Vagina (tissue), 2 donors: ENCODE measurements around the gene MIEN1. TPM values are rescaled to one million over a fixed set of nuclear protein-coding genes. Genes with fewer than 3 reads are reported as not detected.

Experiments
- DNase-seq, 2 donors: peaks; one replicate each; pipeline ENCODE4 v3.0.0-alpha.2; 2017; ENCODE audit errors: extremely low spot score in 2 of 2
- H3K27ac ChIP-seq: fragments of 200-600 bp; sonication (generic); one replicate; pipeline ENCODE4 v1.5.1; 2019
- H3K27me3 ChIP-seq: fragments of 200-600 bp; sonication (generic); one replicate; pipeline ENCODE4 v1.5.1; 2019
- H3K36me3 ChIP-seq, 2 donors: fragments of 200-600 bp; sonication (generic); one replicate each; pipeline ENCODE4 v1.5.1; 2017 to 2019
- H3K4me1 ChIP-seq: fragments of 200-600 bp; sonication (generic); one replicate; pipeline ENCODE4 v1.5.1; 2019
- H3K4me3 ChIP-seq, 2 donors: fragments of 200-600 bp; sonication (generic); 1 replicate in 1 of 2; 2 replicates in 1 of 2; pipeline ENCODE4 v1.5.1; 2016 to 2019
- H3K9me3 ChIP-seq: fragments of 200-600 bp; sonication (generic); one replicate; pipeline ENCODE4 v1.5.1; 2019
- POLR2A ChIP-seq, 2 donors: fragments of 450-650 bp; IDR thresholded peaks; one replicate each; pipeline ENCODE4 v1.6.1; 2017; ENCODE audit warnings: antibody characterized with exemption in 2 of 2, mild to moderate bottlenecking in 2 of 2, moderate library complexity in 2 of 2
- POLR2AphosphoS5 ChIP-seq, 2 donors: sonication (generic); formaldehyde crosslinking; IDR thresholded peaks; one replicate each; pipeline ENCODE4 v1.9.0; 2017; ENCODE audit warnings: antibody characterized with exemption in 2 of 2, mild to moderate bottlenecking in 2 of 2, low read depth in 1 of 2; ENCODE audit not compliant: insufficient read depth in 1 of 2
- intact Hi-C: fragments of 100-400 bp; cut with DNase I; formaldehyde crosslinking; loops from one replicate; pipeline ENCODE4 v1.15.1; 2023
- total RNA-seq: library from RNA; depleted of rRNA; stranded (reverse); fragments of >200 nt; gene quantifications from one replicate; pipeline ENCODE4 v1.2.3, GENCODE V29; 2016
- TF ChIP-seq, protein P1 (sequence below), 3 experiments: fragments of 450-650 bp in 2 of 3; fragments of 200-600 bp in 1 of 3; sonication (generic) in 1 of 3; IDR thresholded peaks; one replicate each; pipeline ENCODE4 v1.5.1; 2017 to 2019; ENCODE audit warnings: antibody characterized with exemption in 3 of 3, mild to moderate bottlenecking in 2 of 3, moderate library complexity in 2 of 3

Gene MIEN1, protein sequence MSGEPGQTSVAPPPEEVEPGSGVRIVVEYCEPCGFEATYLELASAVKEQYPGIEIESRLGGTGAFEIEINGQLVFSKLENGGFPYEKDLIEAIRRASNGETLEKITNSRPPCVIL
- 74.2 TPM for total RNA-seq

DNA sequence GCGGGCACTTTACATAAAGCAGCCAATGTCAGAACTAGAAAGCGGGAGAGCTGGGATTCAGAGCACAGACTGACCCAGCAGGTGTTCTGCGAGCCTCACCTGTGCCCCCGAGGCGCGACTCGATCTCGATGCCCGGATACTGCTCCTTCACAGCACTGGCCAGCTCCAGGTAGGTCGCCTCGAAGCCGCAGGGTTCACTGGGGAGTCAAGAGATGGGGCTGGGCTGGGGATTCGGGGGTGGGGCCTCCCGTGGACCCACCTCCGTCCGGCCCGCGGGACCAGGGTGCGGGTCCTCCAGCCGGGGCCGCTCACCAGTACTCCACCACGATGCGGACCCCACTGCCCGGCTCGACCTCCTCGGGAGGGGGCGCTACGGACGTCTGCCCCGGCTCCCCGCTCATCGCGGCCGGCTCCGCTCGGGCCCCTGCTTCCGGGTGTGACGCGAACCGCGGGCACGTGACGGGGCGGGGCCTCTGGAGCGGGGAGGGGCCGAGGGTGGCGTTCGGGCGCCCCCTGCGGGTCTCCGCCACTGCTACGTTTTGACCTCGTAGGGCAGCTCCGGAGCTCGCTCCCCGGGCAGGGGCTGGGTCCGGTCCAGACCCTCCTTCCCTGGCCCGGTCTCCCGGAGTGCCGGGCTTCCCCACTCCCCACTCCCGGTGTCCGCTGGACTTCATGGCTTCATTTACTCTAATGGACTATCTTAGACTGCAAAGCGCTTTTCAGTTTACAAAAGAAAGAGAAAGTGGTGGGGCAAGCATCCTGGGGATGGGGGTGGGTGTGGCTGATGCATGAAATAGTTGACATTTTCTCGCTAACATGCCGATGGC lies at the start of gene MIEN1:
Gene MIEN1, minus strand, starts transcription at position 438 of the 827 bp plus-strand sequence. Its CDS starts 37 bp downstream, at position 401.
- Histone ChIP-seq H3K36me3 (peaks cover 0 to 31% of the 10 kb centered on the region in 2 donors), H3K4me1 (peaks cover 20% of the 10 kb centered on the region), H3K4me3 (peak within 1 kb of the TSS; percentile 70 to 74), H3K27ac (peak within 1 kb of the TSS; percentile 89), H3K27me3 (no peaks in the 10 kb centered on the region), H3K9me3 (no peaks in the 10 kb centered on the region)
- TF ChIP-seq, protein P1, sequence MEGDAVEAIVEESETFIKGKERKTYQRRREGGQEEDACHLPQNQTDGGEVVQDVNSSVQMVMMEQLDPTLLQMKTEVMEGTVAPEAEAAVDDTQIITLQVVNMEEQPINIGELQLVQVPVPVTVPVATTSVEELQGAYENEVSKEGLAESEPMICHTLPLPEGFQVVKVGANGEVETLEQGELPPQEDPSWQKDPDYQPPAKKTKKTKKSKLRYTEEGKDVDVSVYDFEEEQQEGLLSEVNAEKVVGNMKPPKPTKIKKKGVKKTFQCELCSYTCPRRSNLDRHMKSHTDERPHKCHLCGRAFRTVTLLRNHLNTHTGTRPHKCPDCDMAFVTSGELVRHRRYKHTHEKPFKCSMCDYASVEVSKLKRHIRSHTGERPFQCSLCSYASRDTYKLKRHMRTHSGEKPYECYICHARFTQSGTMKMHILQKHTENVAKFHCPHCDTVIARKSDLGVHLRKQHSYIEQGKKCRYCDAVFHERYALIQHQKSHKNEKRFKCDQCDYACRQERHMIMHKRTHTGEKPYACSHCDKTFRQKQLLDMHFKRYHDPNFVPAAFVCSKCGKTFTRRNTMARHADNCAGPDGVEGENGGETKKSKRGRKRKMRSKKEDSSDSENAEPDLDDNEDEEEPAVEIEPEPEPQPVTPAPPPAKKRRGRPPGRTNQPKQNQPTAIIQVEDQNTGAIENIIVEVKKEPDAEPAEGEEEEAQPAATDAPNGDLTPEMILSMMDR (IDR thresholded peaks at IDR 0.05) = peak; percentile 88 to 93 (median 88)
- TF ChIP-seq POLR2AphosphoS5 (IDR thresholded peaks at IDR 0.05; ENCODE audit: insufficient read depth in 1 of 2, low read depth in 1 of 2) (peak in 1 of 2 donors; percentile 94), POLR2A (IDR thresholded peaks at IDR 0.05) (peak in 1 of 2 donors; percentile 77)
- intact Hi-C loops = loop anchor here (5.0 kb wide), 1 partner anchor 48 kb away; no protein-coding TSS in a partner anchor
- no peak for DNase-seq

DNA sequence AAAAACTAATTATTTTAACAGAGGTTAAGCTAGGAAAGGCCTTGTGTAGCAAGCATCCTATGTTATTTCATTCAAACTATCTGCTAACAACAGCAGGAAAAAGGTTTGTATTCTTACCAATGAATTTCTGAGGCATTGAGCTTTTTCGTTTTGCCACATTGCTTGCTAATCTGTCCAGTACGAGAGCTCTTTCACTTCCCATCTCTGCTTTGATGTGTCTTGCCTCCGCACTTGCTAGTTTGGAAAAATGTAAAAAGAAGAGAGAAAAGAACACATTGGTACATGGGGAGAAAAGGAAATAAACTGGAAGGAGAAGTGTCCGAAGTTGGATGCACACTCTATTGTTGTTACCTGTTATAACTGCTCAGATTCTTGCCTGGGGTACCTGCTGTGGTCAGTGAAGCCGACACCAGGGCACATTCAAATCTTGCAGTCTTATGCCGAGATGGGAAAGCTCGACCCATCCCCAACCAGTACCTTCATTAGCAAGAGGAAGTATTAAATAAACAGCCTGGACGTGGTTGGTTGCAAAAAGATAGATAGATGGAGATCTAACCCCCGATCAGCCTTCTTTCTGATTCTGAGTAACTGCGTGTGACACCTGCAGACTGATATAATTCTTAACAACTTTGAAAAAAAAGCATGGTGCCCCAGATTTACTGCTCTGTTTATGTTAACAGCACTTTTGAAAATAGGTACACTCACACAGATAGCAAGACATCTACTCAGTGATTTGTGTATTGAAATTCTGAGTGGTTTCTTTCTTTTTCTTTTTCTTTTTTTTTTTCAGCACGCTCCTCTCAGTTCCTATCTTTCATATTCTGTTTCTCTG lies 47.4 kb upstream of the MIEN1 start:
- peak overlapping the region in 1 of 2 donors; percentile 22 for H3K4me3 ChIP-seq
- H3K9me3 ChIP-seq = no peaks in the 10 kb centered on the region
- H3K36me3 ChIP-seq = no peaks in the 10 kb centered on the region
- intact Hi-C loops = no loop called here
- H3K27ac ChIP-seq = no peak overlapping the region
- H3K4me1 ChIP-seq = no peaks in the 10 kb centered on the region
- TF ChIP-seq, protein P1 (IDR thresholded peaks at IDR 0.05) = no peak
- no peak for TF ChIP-seq POLR2A (IDR thresholded peaks at IDR 0.05)
- TF ChIP-seq POLR2AphosphoS5 (IDR thresholded peaks at IDR 0.05; ENCODE audit: insufficient read depth in 1 of 2, low read depth in 1 of 2) = no peak
- no peaks in the 10 kb centered on the region for H3K27me3 ChIP-seq
- DNase-seq = no peak

DNA sequence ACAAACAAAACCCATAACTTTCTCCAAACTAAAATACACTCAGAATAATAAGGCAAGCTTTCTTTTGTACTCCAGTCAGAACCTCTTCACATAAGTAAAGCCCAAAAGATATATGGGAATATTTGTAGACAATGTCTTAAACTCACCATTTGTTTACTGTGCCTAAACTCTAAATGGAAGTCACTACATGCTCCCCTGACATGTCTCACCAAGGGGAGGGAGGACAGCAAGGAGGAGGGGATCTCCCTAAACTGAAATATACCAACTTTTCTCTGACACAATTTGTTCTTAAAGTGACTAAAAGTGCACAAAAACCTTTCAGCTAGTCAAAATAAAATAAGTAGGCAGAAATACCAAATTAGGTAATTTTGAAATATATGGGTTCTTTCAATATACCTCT lies 45.9 kb upstream of the MIEN1 start:
- Histone ChIP-seq H3K4me1 (no peaks in the 10 kb centered on the region), H3K27ac (peak overlapping the region; percentile 18), H3K4me3 (peak overlapping the region in 1 of 2 donors; percentile 22), H3K27me3 (no peaks in the 10 kb centered on the region), H3K9me3 (no peaks in the 10 kb centered on the region), H3K36me3 (no peaks in the 10 kb centered on the region)
- intact Hi-C loops = no loop called here
- DNase-seq = no peak
- TF ChIP-seq, protein P1 (IDR thresholded peaks at IDR 0.05) = no peak
- no peak for TF ChIP-seq POLR2AphosphoS5 (IDR thresholded peaks at IDR 0.05; ENCODE audit: insufficient read depth in 1 of 2, low read depth in 1 of 2)
- no peak for TF ChIP-seq POLR2A (IDR thresholded peaks at IDR 0.05)

DNA sequence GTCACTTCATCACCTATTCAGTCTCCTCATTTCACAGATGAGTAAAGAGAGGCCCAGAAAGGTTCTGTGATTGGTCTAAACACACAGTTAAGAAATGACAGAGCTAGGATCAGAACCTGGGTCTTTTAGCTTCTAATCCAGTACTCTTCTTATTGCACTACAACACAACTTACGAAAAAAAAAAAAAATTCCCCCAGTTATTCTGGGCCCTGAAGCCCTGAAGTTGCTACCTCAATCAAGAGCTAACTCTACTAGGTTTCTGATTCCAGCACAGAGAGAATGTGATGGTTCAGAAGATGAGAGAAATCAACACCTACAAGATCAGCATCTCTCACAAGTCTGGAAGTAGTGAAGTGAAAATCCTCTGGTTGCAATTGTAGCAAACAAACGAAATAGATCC lies 44.7 kb upstream of the MIEN1 start:
- intact Hi-C loops = no loop called here
- no peaks in the 10 kb centered on the region for H3K4me1 ChIP-seq
- H3K36me3 ChIP-seq = no peaks in the 10 kb centered on the region
- peak overlapping the region in 1 of 2 donors; percentile 22 for H3K4me3 ChIP-seq
- H3K27ac ChIP-seq = no peak overlapping the region
- no peaks in the 10 kb centered on the region for H3K27me3 ChIP-seq
- H3K9me3 ChIP-seq = no peaks in the 10 kb centered on the region
- TF ChIP-seq, protein P1 (IDR thresholded peaks at IDR 0.05) = no peak
- TF ChIP-seq POLR2A (IDR thresholded peaks at IDR 0.05) = no peak
- TF ChIP-seq POLR2AphosphoS5 (IDR thresholded peaks at IDR 0.05; ENCODE audit: insufficient read depth in 1 of 2, low read depth in 1 of 2) = no peak
- no peak for DNase-seq
